ENCODE results near the gene PTGES. TPM values are rescaled to one million over a fixed set of nuclear protein-coding genes. Genes with fewer than 3 reads are reported as not detected.

The PTGES gene
- total and polyA plus RNA-seq, 11 donors, result 0.30 to 3.0 (median 1.2) TPM

GRCh38 chr9:129710169-129710453 is 42.7 kb downstream of the PTGES start:
- H3K27ac ChIP-seq, result no peak overlapping the region
- peaks cover 0 to 12% (median 0%) of the 10 kb centered on the region in 9 donors for H3K27me3 ChIP-seq
- peaks cover 0 to 21% (median 4%) of the 10 kb centered on the region in 12 donors for H3K4me1 ChIP-seq
- no peaks in the 10 kb centered on the region for H3K36me3 ChIP-seq
- 91 to 98% (median 96%) methylated on average over 3 of the region's 3 CpGs; no CpG with 5 or more reads in 1 of the 4 donors for WGBS, 4 donors
- TF ChIP-seq POLR2A (IDR thresholded peaks at IDR 0.05) (no peak), CTCF (IDR thresholded peaks at IDR 0.05) (no peak)
- DNase-seq (no peak), ATAC-seq (no peak)
- H3K4me3 ChIP-seq, result no peak overlapping the region
- intact Hi-C loops (cut with DNase I), result no loop called here
- H3K9me3 ChIP-seq, result no peaks in the 10 kb centered on the region

GRCh38 chr9:129709438-129710168 is 43.2 kb downstream of the PTGES start:
- DNase-seq, result no peak
- WGBS, 4 donors, result 81 to 87% (median 84%) methylated on average over 15 to 17 of the region's 17 CpGs
- no peak for TF ChIP-seq POLR2A (IDR thresholded peaks at IDR 0.05)
- no peak for TF ChIP-seq CTCF (IDR thresholded peaks at IDR 0.05)
- peaks cover 0 to 21% (median 4%) of the 10 kb centered on the region in 12 donors for H3K4me1 ChIP-seq
- peaks cover 0 to 12% (median 0%) of the 10 kb centered on the region in 9 donors for H3K27me3 ChIP-seq
- no peak overlapping the region for H3K27ac ChIP-seq
- H3K36me3 ChIP-seq, result no peaks in the 10 kb centered on the region
- no peaks in the 10 kb centered on the region for H3K9me3 ChIP-seq
- intact Hi-C loops (cut with DNase I), result no loop called here
- ATAC-seq, result no peak
- no peak overlapping the region for H3K4me3 ChIP-seq

GRCh38 chr9:129708793-129709192 is 44.0 kb downstream of the PTGES start:
- Histone ChIP-seq H3K36me3 (no peaks in the 10 kb centered on the region), H3K9me3 (no peaks in the 10 kb centered on the region), H3K4me1 (peaks cover 0 to 21% (median 4%) of the 10 kb centered on the region in 12 donors), H3K27me3 (peaks cover 0 to 12% (median 0%) of the 10 kb centered on the region in 9 donors), H3K27ac (no peak overlapping the region), H3K4me3 (no peak overlapping the region)
- intact Hi-C loops (cut with DNase I), result no loop called here
- ATAC-seq, result no peak
- 84 to 90% (median 86%) methylated on average over 6 of the region's 6 CpGs for WGBS, 4 donors
- TF ChIP-seq CTCF (IDR thresholded peaks at IDR 0.05) (no peak), POLR2A (IDR thresholded peaks at IDR 0.05) (no peak)
- DNase-seq, result no peak

GRCh38 chr9:129704807-129705206 is 48.0 kb downstream of the PTGES start:
- no peaks in the 10 kb centered on the region for H3K36me3 ChIP-seq
- no peak overlapping the region for H3K27ac ChIP-seq
- H3K27me3 ChIP-seq, result peaks cover 0 to 4% (median 0%) of the 10 kb centered on the region in 9 donors
- no peak for ATAC-seq
- no peaks in the 10 kb centered on the region for H3K9me3 ChIP-seq
- no peak for DNase-seq
- no peak overlapping the region for H3K4me3 ChIP-seq
- peaks cover 0 to 11% (median 0%) of the 10 kb centered on the region in 12 donors for H3K4me1 ChIP-seq
- intact Hi-C loops (cut with DNase I), result no loop called here
- 70 to 78% (median 74%) methylated on average over 8 of the region's 8 CpGs for WGBS, 4 donors
- TF ChIP-seq CTCF (IDR thresholded peaks at IDR 0.05) (no peak), POLR2A (IDR thresholded peaks at IDR 0.05) (no peak)

Measured in heart left ventricle (tissue), 16 donors.